ENCODE measurements around the gene TTYH1. TPM values are rescaled to one million over a fixed set of nuclear protein-coding genes. Genes with fewer than 3 reads are reported as not detected.

TTYH1 gene
- total RNA-seq, 1 donor from 2014 or later = 6.0 TPM

DNA sequence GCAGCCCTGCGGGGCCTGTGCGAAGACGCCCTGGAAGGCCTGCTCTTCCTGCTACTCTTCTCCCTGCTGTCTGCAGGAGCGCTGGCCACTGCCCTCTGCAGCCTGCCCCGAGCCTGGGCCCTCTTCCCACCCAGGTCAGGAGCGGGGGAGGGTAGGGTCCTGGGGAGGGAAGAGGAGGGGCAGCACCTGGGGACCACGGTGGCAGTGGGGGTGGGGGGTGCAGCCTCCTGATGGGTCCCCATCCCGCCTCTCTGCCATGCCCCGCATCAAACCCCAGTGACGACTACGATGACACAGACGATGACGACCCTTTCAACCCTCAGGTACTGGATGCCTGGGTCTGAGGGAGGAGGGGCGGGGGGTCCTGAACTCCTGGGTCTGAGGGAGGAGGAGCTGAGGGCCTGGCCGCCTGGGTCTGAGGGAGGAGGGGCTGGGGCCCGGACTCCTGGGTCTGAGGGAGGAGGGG, 20.3 kb downstream of the TTYH1 start:
- TF ChIP-seq, protein P1, sequence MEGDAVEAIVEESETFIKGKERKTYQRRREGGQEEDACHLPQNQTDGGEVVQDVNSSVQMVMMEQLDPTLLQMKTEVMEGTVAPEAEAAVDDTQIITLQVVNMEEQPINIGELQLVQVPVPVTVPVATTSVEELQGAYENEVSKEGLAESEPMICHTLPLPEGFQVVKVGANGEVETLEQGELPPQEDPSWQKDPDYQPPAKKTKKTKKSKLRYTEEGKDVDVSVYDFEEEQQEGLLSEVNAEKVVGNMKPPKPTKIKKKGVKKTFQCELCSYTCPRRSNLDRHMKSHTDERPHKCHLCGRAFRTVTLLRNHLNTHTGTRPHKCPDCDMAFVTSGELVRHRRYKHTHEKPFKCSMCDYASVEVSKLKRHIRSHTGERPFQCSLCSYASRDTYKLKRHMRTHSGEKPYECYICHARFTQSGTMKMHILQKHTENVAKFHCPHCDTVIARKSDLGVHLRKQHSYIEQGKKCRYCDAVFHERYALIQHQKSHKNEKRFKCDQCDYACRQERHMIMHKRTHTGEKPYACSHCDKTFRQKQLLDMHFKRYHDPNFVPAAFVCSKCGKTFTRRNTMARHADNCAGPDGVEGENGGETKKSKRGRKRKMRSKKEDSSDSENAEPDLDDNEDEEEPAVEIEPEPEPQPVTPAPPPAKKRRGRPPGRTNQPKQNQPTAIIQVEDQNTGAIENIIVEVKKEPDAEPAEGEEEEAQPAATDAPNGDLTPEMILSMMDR (IDR thresholded peaks at IDR 0.05; ENCODE audit: unreplicated experiment) = no peak
- peaks cover 19% of the 10 kb centered on the region for H3K4me1 Mint-ChIP-seq
- no peak for DNase-seq (ENCODE audit: low spot score in 2 of 2, unreplicated experiment in 2 of 2)
- no peak overlapping the region for H3K4me3 Mint-ChIP-seq
- H3K27ac Mint-ChIP-seq = no peak overlapping the region
- peaks cover 6% of the 10 kb centered on the region for H3K36me3 Mint-ChIP-seq
- no peaks in the 10 kb centered on the region for H3K9me3 Mint-ChIP-seq
- peaks cover 4% of the 10 kb centered on the region for H3K27me3 Mint-ChIP-seq (ENCODE audit: low read depth)

DNA sequence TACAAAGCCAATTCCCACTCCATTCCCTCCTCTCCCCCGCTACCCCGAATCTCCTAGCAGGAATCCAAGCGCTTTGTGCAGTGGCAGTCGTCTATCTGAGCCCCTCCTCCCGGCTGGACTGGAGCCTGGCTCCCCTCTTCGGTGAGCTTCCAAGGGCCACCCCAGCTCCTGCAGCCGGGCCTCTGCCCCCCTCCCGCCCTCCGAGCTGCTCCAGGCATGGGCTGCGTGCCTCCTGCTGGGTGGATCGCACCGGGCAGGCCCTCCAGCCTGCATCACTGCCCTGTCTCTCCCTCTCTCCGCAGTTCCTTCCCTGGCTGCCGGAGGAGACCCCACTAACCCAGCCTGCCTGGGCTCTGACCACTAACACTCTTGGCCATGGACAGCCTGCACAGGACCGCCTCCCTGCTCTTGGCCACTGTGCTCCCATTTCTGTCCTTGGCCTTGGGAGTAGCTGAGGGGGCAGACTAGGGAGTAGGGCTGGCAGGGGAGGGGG, 20.8 kb downstream of the TTYH1 start:
- Mint-ChIP-seq H3K27ac (no peak overlapping the region), H3K9me3 (no peaks in the 10 kb centered on the region), H3K4me3 (no peak overlapping the region), H3K27me3 (ENCODE audit: low read depth) (peaks cover under 1% of the 10 kb centered on the region), H3K36me3 (peaks cover 6% of the 10 kb centered on the region), H3K4me1 (peaks cover 16% of the 10 kb centered on the region)
- TF ChIP-seq, protein P1 (IDR thresholded peaks at IDR 0.05; ENCODE audit: unreplicated experiment) = no peak
- DNase-seq (ENCODE audit: low spot score in 2 of 2, unreplicated experiment in 2 of 2) = no peak

DNA sequence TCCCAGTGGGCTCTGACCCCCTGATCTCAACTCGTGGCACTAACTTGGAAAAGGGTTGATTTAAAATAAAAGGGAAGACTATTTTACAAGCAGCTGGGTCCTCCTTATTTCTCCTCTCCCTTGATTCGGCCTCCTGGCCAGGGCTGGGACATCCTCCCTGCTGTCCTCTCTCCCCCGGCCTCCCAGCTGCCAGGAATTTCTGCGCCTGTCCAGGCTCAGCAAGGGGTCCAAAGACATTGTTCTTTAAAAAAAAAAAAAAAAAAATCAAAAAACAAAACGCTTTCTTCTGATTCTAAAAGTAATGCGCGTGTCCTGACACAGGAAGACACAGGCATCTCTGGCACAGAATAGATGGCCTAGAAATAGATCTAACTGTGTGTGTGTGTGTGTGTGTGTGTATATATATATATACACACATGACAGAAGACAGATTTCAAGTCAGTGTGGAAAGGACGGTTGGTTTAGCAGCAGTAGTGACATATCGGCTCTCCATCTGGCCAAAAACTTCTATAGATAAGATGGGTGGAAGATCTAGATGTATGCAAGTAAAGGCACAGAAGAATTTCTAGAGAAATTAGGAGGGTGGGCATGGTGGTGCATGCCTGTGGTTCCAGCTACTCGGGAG, 21.5 kb downstream of the TTYH1 start:
- Mint-ChIP-seq H3K27ac (no peak overlapping the region), H3K27me3 (ENCODE audit: low read depth) (no peaks in the 10 kb centered on the region), H3K4me3 (no peak overlapping the region), H3K9me3 (no peaks in the 10 kb centered on the region), H3K36me3 (peaks cover 6% of the 10 kb centered on the region), H3K4me1 (peaks cover 9% of the 10 kb centered on the region)
- DNase-seq (ENCODE audit: low spot score in 2 of 2, unreplicated experiment in 2 of 2) = no peak
- TF ChIP-seq, protein P1 (IDR thresholded peaks at IDR 0.05; ENCODE audit: unreplicated experiment) = no peak

DNA sequence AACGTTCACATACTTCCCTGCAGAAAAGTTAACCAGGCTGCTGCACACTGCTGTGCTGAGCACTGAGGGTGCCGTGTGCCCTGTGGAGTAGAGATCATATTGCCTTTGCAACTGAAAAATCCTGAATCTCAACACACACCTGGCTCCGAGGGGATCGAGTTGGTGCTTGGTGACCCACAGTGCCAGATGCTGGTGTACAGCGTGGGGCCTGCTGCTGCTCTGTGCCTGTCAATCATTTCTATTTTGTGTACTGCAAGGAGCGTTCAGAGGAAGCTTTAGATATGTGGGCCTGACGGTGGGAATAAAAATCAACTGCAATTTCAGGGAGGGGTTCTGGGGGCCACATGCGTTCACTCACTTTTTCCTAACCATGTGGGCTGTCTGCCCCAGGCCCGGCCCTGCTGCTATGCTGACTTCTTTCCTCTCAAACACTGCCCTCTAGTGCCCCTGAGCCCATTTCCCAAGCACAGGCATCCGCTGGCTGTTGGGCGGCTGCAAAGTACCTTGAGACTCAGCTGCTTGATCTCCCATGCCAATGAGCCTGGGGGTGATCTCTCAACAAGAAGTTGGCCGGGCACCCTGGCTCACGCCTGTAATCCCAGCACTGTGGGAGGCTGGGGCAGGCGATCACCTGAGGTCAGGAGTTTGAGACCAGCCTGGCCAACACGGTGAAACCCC, 24.0 kb downstream of the TTYH1 start:
- H3K36me3 Mint-ChIP-seq = peaks cover 13% of the 10 kb centered on the region
- no peaks in the 10 kb centered on the region for H3K9me3 Mint-ChIP-seq

DNA sequence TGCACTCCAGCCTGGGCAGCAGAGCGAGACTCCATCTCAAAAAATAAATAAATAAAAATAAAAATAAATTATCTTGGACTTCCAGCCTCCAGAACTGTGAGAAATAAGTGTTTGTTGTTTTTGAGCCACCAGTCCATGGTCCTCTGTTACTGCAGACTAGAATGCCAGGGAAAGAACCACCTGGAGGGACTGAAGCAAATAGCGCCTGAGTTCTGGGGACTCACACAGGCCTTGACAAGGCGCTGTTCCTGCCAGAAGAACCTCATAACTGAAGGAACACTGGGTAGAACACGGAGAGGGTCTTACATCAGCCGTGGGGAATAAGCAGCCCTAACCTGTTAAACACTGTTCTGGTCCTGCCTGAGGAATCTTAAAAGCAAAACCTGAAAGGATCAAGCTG, 25.4 kb downstream of the TTYH1 start:
- TF ChIP-seq, protein P1 (IDR thresholded peaks at IDR 0.05; ENCODE audit: unreplicated experiment) = no peak
- DNase-seq (ENCODE audit: low spot score in 2 of 2, unreplicated experiment in 2 of 2) = no peak
- no peak overlapping the region for H3K27ac Mint-ChIP-seq
- peaks cover 14% of the 10 kb centered on the region for H3K36me3 Mint-ChIP-seq
- no peak overlapping the region for H3K4me3 Mint-ChIP-seq
- H3K4me1 Mint-ChIP-seq = peaks cover 3% of the 10 kb centered on the region
- H3K9me3 Mint-ChIP-seq = no peaks in the 10 kb centered on the region
- no peaks in the 10 kb centered on the region for H3K27me3 Mint-ChIP-seq (ENCODE audit: low read depth)

More for the DNA sequence above, 24.0 kb downstream of the TTYH1 start:
- no peaks in the 10 kb centered on the region for H3K27me3 Mint-ChIP-seq (ENCODE audit: low read depth)
- TF ChIP-seq, protein P1 (IDR thresholded peaks at IDR 0.05; ENCODE audit: unreplicated experiment) = no peak
- H3K4me3 Mint-ChIP-seq = no peak overlapping the region
- peaks cover 3% of the 10 kb centered on the region for H3K4me1 Mint-ChIP-seq
- no peak overlapping the region for H3K27ac Mint-ChIP-seq
- no peak for DNase-seq (ENCODE audit: low spot score in 2 of 2, unreplicated experiment in 2 of 2)
